OCI-LY7 (cell line): ENCODE data around the gene CPTP. TPM values are rescaled to one million over a fixed set of nuclear protein-coding genes. Genes with fewer than 3 reads are reported as not detected.

Experiments used
- BruUV-seq: library from RNA; stranded (reverse); fragments of 400-500 nt; replicated peaks from 2 replicates; lab custom pipeline; 2021; lab: Mats Ljungman, UMichigan
- CTCF ChIA-PET: fragments of 300-600 bp; sonication (Branson Sonifier 250); formaldehyde crosslinking; loops from one replicate; lab custom pipeline; 2022; ENCODE audit warnings: antibody characterized with exemption; ENCODE audit not compliant: unreplicated experiment; lab: Charles Lee
- POLR2A ChIA-PET: fragments of 300-600 bp; sonication (Branson Sonifier 250); formaldehyde crosslinking; loops from one replicate; lab custom pipeline; 2022; ENCODE audit warnings: antibody characterized with exemption; lab: Charles Lee
- DNase-seq: peaks from one replicate; pipeline ENCODE4 v3.0.0-alpha.2; 2015; ENCODE audit warnings: low spot score
- H2AFZ ChIP-seq: fragments of 200-600 bp; sonication (generic), shearing (Covaris generic); 2 replicates; pipeline ENCODE4 v1.6.1; 2014; ENCODE audit warnings: mild to moderate bottlenecking, antibody characterized with exemption, low read length, moderate library complexity
- H3K27ac ChIP-seq: fragments of 200-600 bp; sonication (generic); 2 replicates; pipeline ENCODE4 v1.5.1; 2014; ENCODE audit warnings: mixed run types, low read depth, mild to moderate bottlenecking, moderate library complexity, low read length, inconsistent platforms; ENCODE audit not compliant: poor library complexity, severe bottlenecking
- H3K36me3 ChIP-seq: fragments of 200-600 bp; sonication (generic); 2 replicates; pipeline ENCODE4 v1.6.1; 2014; ENCODE audit warnings: mild to moderate bottlenecking, antibody characterized with exemption, low read length, moderate library complexity, mixed read lengths; ENCODE audit not compliant: insufficient read depth
- H3K4me1 ChIP-seq: fragments of 200-600 bp; sonication (generic); 2 replicates; pipeline ENCODE4 v1.5.1; 2014; ENCODE audit warnings: mild to moderate bottlenecking, low read length; ENCODE audit not compliant: insufficient read depth, poor library complexity, severe bottlenecking
- H3K4me2 ChIP-seq: fragments of 200-600 bp; sonication (generic); 2 replicates; pipeline ENCODE4 v1.6.1; 2014; ENCODE audit warnings: mild to moderate bottlenecking, low read length
- H3K4me3 ChIP-seq: fragments of 200-600 bp; sonication (generic); 2 replicates; pipeline ENCODE4 v1.5.1; 2014; ENCODE audit warnings: mild to moderate bottlenecking, low read depth, low read length; ENCODE audit not compliant: poor library complexity, severe bottlenecking
- H3K79me2 ChIP-seq: fragments of 200-600 bp; sonication (generic); 2 replicates; pipeline ENCODE4 v1.6.1; 2016; ENCODE audit warnings: low read depth, mild to moderate bottlenecking, low read length, moderate library complexity, mixed read lengths; ENCODE audit not compliant: insufficient read depth
- H3K9me2 ChIP-seq: fragments of 200-600 bp; sonication (generic); 2 replicates; pipeline ENCODE4 v1.6.1; 2016; ENCODE audit warnings: mild to moderate bottlenecking, low read length, mixed read lengths; ENCODE audit not compliant: insufficient read depth
- H3K9me3 ChIP-seq: fragments of 200-600 bp; sonication (generic); 2 replicates; pipeline ENCODE4 v1.6.1; 2014; ENCODE audit warnings: mild to moderate bottlenecking, mixed run types, low read length, mixed read lengths
- H4K20me1 ChIP-seq: fragments of 200-600 bp; sonication (generic); 2 replicates; pipeline ENCODE4 v1.6.1; 2014; ENCODE audit warnings: mild to moderate bottlenecking, antibody characterized with exemption, low read length, moderate library complexity, mixed read lengths; ENCODE audit not compliant: insufficient read depth
- CTCF ChIP-seq: fragments of 200-600 bp; sonication (generic); conservative IDR thresholded peaks from 2 replicates; pipeline ENCODE4 v1.5.1; 2014; ENCODE audit warnings: mild to moderate bottlenecking, antibody characterized with exemption, low read length, moderate library complexity, mixed read lengths
- EZH2phosphoT487 ChIP-seq: fragments of 200-600 bp; sonication (generic); IDR thresholded peaks from 2 replicates; pipeline ENCODE4 v1.6.1; 2018; ENCODE audit warnings: low read depth, borderline replicate concordance, mild to moderate bottlenecking, mixed run types, antibody characterized with exemption, low read length, moderate library complexity, mixed read lengths
- intact Hi-C: fragments of 100-400 bp; cut with micrococcal nuclease; formaldehyde crosslinking; loops from one replicate; pipeline ENCODE4 v1.10.0; 2022; ENCODE audit not compliant: unreplicated experiment
- total RNA-seq, 2 experiments: library from RNA; depleted of rRNA in 1 of 2; stranded (reverse); fragments of >200 nt in 1 of 2; shearing (Covaris generic) in 1 of 2; gene quantifications; 2 replicates each; pipeline ENCODE4 v1.2.3, GENCODE V29; 2014 to 2022

Gene CPTP
- total RNA-seq, 2 experiments from 2014 or later = 16.6 to 20.6 TPM

- TF ChIP-seq EZH2phosphoT487 = no peak
- no peak for TF ChIP-seq CTCF
- POLR2A ChIA-PET = no interaction called here
- Histone ChIP-seq H3K27ac (no peak overlapping the region), H3K36me3 (no peaks in the 10 kb centered on the region), H3K9me2 (no peaks in the 10 kb centered on the region), H3K9me3 (no peaks in the 10 kb centered on the region), H3K79me2 (no peaks in the 10 kb centered on the region), H3K4me1 (peaks cover 6% of the 10 kb centered on the region), H4K20me1 (no peaks in the 10 kb centered on the region), H3K4me2 (no peak overlapping the region), H2AFZ (no peak overlapping the region), H3K4me3 (no peak overlapping the region)
- BruUV-seq = no TSS peak
- DNase-seq = no peak
- CTCF ChIA-PET = no interaction called here
- intact Hi-C loops = no loop called here
These were observed 33.4 kb downstream of the CPTP start for GRCh38 chr1:1357871-1358432.

- Histone ChIP-seq H2AFZ (no peak within 1 kb of the TSS), H3K36me3 (no peaks in the 10 kb centered on the region), H3K4me1 (no peaks in the 10 kb centered on the region), H4K20me1 (no peaks in the 10 kb centered on the region), H3K27ac (no peak within 1 kb of the TSS), H3K4me2 (no peak within 1 kb of the TSS), H3K9me3 (no peaks in the 10 kb centered on the region), H3K79me2 (no peaks in the 10 kb centered on the region), H3K9me2 (no peaks in the 10 kb centered on the region), H3K4me3 (no peak within 1 kb of the TSS)
- CTCF ChIA-PET = no interaction called here
- DNase-seq = no peak
- POLR2A ChIA-PET = no interaction called here
- no TSS peak for BruUV-seq
- TF ChIP-seq EZH2phosphoT487 = no peak
- TF ChIP-seq CTCF = no peak
- intact Hi-C loops = no loop called here
These were observed 34.0 kb downstream of the CPTP start, which contains the start of gene MXRA8 for GRCh38 chr1:1358433-1359271. Gene MXRA8, minus strand, starts transcription at chr1:1358555. Its CDS starts 51 bp downstream, at chr1:1358504.

GRCh38 chr1:1359308-1359663 lies 34.7 kb downstream of the CPTP start:
- H3K4me2 ChIP-seq = no peak overlapping the region
- H3K9me2 ChIP-seq = no peaks in the 10 kb centered on the region
- H3K79me2 ChIP-seq = no peaks in the 10 kb centered on the region
- TF ChIP-seq CTCF (no peak), EZH2phosphoT487 (no peak)
- POLR2A ChIA-PET = no interaction called here
- no peak overlapping the region for H3K4me3 ChIP-seq
- H2AFZ ChIP-seq = no peak overlapping the region
- no peaks in the 10 kb centered on the region for H3K36me3 ChIP-seq
- no peak for DNase-seq
- no TSS peak for BruUV-seq
- no peak overlapping the region for H3K27ac ChIP-seq
- no peaks in the 10 kb centered on the region for H3K9me3 ChIP-seq
- H3K4me1 ChIP-seq = no peaks in the 10 kb centered on the region
- CTCF ChIA-PET = no interaction called here
- intact Hi-C loops = no loop called here
- H4K20me1 ChIP-seq = no peaks in the 10 kb centered on the region
